K562 (cell line): ENCODE results near the gene FOSL1. TPM values are rescaled to one million over a fixed set of nuclear protein-coding genes. Genes with fewer than 3 reads are reported as not detected.

ENCODE experiments used
- ATAC-seq: fragments of 200-7000 bp; cut with Tn5 transposase; 3 replicates; pipeline ENCODE4 v1.9.1; 2020; ENCODE audit warnings: moderate library complexity
- BruUV-seq: library from RNA; stranded (reverse); fragments of 400-500 nt; replicated peaks from 2 replicates; lab custom pipeline; 2021; lab: Mats Ljungman, UMichigan
- CTCF ChIA-PET: fragments of 300-600 bp; formaldehyde crosslinking; extraction: SDS; loops from one replicate; lab custom pipeline; 2021; ENCODE audit warnings: low intra/inter-chr PET ratio; lab: Yijun Ruan, JAX
- POLR2A ChIA-PET: fragments of 300-600, 350-650 bp; sonication (Branson Sonifier 250); formaldehyde crosslinking; extraction: SDS; loops from one replicate; lab custom pipeline; 2021; ENCODE audit warnings: antibody characterized with exemption, inconsistent platforms; lab: Yijun Ruan, JAX
- DNase-seq, 4 experiments: peaks; one replicate each; pipeline versions ENCODE4 v3.0.0 to v3.0.0-alpha.2; 2011 to 2018; ENCODE audit warnings: low spot score in 3 of 4, mixed read lengths in 3 of 4; ENCODE audit errors: extremely low read depth in 1 of 4
- FAIRE-seq: peaks from 2 replicates; lab custom pipeline; 2011; peaks lifted over from hg19 to GRCh38; lab: Jason Lieb, UNC
- H2AFZ ChIP-seq: 2 replicates; pipeline ENCODE4 v1.6.0; 2011; ENCODE audit warnings: low read depth, low read length, control low read depth, inconsistent platforms
- H3K27ac ChIP-seq: fragments of 200-600 bp; 3 replicates; pipeline ENCODE4 v1.8.0; 2011; ENCODE audit warnings: low read depth, mild to moderate bottlenecking, control low read depth, inconsistent platforms, low read length, moderate library complexity, mixed read lengths; ENCODE audit errors: extremely low read depth
- H3K27me3 ChIP-seq, 2 experiments: fragments of 300-600 bp in 1 of 2; 2 replicates in 1 of 2; 3 replicates in 1 of 2; pipeline versions ENCODE4 v1.6.0 to v1.8.0; 2011; ENCODE audit warnings: inconsistent platforms in 2 of 2, low read length in 2 of 2, mild to moderate bottlenecking in 1 of 2, mixed read lengths in 1 of 2, moderate library complexity in 1 of 2; ENCODE audit not compliant: control insufficient read depth in 2 of 2, insufficient read depth in 2 of 2
- H3K36me3 ChIP-seq: fragments of 300-600 bp; 3 replicates; pipeline ENCODE4 v1.8.0; 2011; ENCODE audit warnings: mild to moderate bottlenecking, low read length, inconsistent platforms; ENCODE audit not compliant: control insufficient read depth, insufficient read depth
- H3K4me1 ChIP-seq, 2 experiments: fragments of 200-600 bp in 1 of 2; replicated peaks in 1 of 2; 2 replicates in 1 of 2; 3 replicates in 1 of 2; pipeline versions ENCODE4 v1.5.1 to v1.8.0; 2011; ENCODE audit warnings: inconsistent platforms in 2 of 2, low read length in 2 of 2, mild to moderate bottlenecking in 1 of 2, mixed read lengths in 1 of 2, moderate library complexity in 1 of 2; ENCODE audit not compliant: control insufficient read depth in 2 of 2, insufficient read depth in 2 of 2
- H3K4me2 ChIP-seq: 2 replicates; pipeline ENCODE4 v1.6.1; 2011; ENCODE audit warnings: low read length, control low read depth, inconsistent platforms, mixed read lengths; ENCODE audit not compliant: insufficient read depth
- H3K4me3 ChIP-seq: fragments of 200-600 bp; sonication (generic), shearing (Covaris generic); 2 replicates; pipeline ENCODE4 v1.5.1; 2016; ENCODE audit warnings: control low read depth, inconsistent platforms
- H3K79me2 ChIP-seq: fragments of 200-600 bp; 3 replicates; pipeline ENCODE4 v1.8.0; 2011; ENCODE audit warnings: low read length, inconsistent platforms; ENCODE audit not compliant: control insufficient read depth, insufficient read depth
- H3K9ac ChIP-seq, 2 experiments: 2 replicates each; pipeline versions ENCODE4 v1.6.0 to v1.6.1; 2011; ENCODE audit warnings: low read depth in 2 of 2, low read length in 2 of 2, control low read depth in 1 of 2, inconsistent platforms in 1 of 2, mild to moderate bottlenecking in 1 of 2, mixed read lengths in 1 of 2; ENCODE audit not compliant: insufficient read depth in 1 of 2
- H3K9me1 ChIP-seq: one replicate; pipeline ENCODE4 v1.6.0; 2011; ENCODE audit warnings: inconsistent platforms, mild to moderate bottlenecking, low read length, moderate library complexity; ENCODE audit not compliant: control insufficient read depth, insufficient read depth
- H3K9me3 ChIP-seq: replicated peaks from 2 replicates; pipeline ENCODE4 v1.5.1; 2011; ENCODE audit warnings: low read depth, low read length, inconsistent platforms; ENCODE audit not compliant: control insufficient read depth, insufficient read depth
- H4K20me1 ChIP-seq: replicated peaks from 2 replicates; pipeline ENCODE4 v1.6.1; 2011; ENCODE audit warnings: low read length, inconsistent platforms, mixed read lengths; ENCODE audit not compliant: control insufficient read depth, insufficient read depth
- CEBPB ChIP-seq: fragments of 450-650 bp; IDR thresholded peaks from 2 replicates; pipeline ENCODE4 v1.6.1; 2016; ENCODE audit warnings: missing genetic modification characterization, missing compliant biosample characterization
- CTBP1 ChIP-seq: fragments of 450-650 bp; IDR thresholded peaks from 2 replicates; pipeline ENCODE4 v1.6.1; 2016; ENCODE audit warnings: borderline replicate concordance
- ETS2 ChIP-seq: IDR thresholded peaks from 2 replicates; pipeline ENCODE4 v1.6.1; 2016; ENCODE audit warnings: borderline replicate concordance, missing genetic modification characterization, mild to moderate bottlenecking, moderate library complexity, missing compliant biosample characterization; ENCODE audit not compliant: poor library complexity, severe bottlenecking
- HBP1 ChIP-seq: fragments of 450-650 bp; formaldehyde crosslinking; IDR thresholded peaks from 2 replicates; pipeline ENCODE4 v1.4.0; 2022; ENCODE audit warnings: missing genetic modification characterization
- KDM4B ChIP-seq, 2 experiments: fragments of 450-650 bp in 1 of 2; sonication (generic) in 1 of 2; IDR thresholded peaks; 2 replicates each; pipeline ENCODE4 v1.6.1; 2016 to 2017; ENCODE audit warnings: borderline replicate concordance in 2 of 2, antibody characterized with exemption in 1 of 2, low read depth in 1 of 2, mild to moderate bottlenecking in 1 of 2
- MAFF ChIP-seq: IDR thresholded peaks from 2 replicates; pipeline ENCODE4 v1.6.1; 2012; ENCODE audit warnings: low read length, improper control_type of control experiment
- MTA2 ChIP-seq: fragments of 450-650 bp; IDR thresholded peaks from 2 replicates; pipeline ENCODE4 v1.6.1; 2016; ENCODE audit warnings: low read depth
- POU5F1 ChIP-seq: fragments of 150-350 bp; IDR thresholded peaks from 2 replicates; pipeline ENCODE4 v1.6.1; 2014; ENCODE audit warnings: borderline replicate concordance, low read length, low read depth, mild to moderate bottlenecking; ENCODE audit not compliant: partially characterized antibody
- RFX1 ChIP-seq: fragments of 450-650 bp; IDR thresholded peaks from 2 replicates; pipeline ENCODE4 v1.6.1; 2016; ENCODE audit warnings: mild to moderate bottlenecking, moderate library complexity
- TAL1 ChIP-seq: fragments of 450-650 bp; IDR thresholded peaks from 2 replicates; pipeline ENCODE4 v1.6.1; 2016; ENCODE audit warnings: mild to moderate bottlenecking
- TBP ChIP-seq: optimal IDR thresholded peaks from 2 replicates; pipeline ENCODE3; 2011; ENCODE audit warnings: low read depth, low read length, improper control_type of control experiment
- TCFL5 ChIP-seq: fragments of 250-450 bp; sonication (Bioruptor Pico); conservative IDR thresholded peaks from 2 replicates; pipeline ENCODE4 v1.6.1; 2021; ENCODE audit warnings: mild to moderate bottlenecking, moderate library complexity, matching md5 sums
- TRIM28 ChIP-seq: fragments of 450-650 bp; IDR thresholded peaks from 2 replicates; pipeline ENCODE4 v1.6.1; 2017
- U2AF1 ChIP-seq: fragments of 200-400 bp; formaldehyde crosslinking; optimal IDR thresholded peaks from 2 replicates; pipeline ENCODE3; 2017; ENCODE audit warnings: mild to moderate bottlenecking, low read depth, low read length, moderate library complexity
- ZC3H11A ChIP-seq: IDR thresholded peaks from 2 replicates; pipeline ENCODE4 v1.6.1; 2012; ENCODE audit warnings: low read depth, low read length, improper control_type of control experiment
- ZNF668 ChIP-seq: fragments of 250-450 bp; sonication (Bioruptor Pico); IDR thresholded peaks from 2 replicates; pipeline ENCODE4 v1.8.0; 2022; ENCODE audit warnings: mild to moderate bottlenecking, inconsistent platforms
- ZNF79 ChIP-seq: fragments of 250-450 bp; sonication (Bioruptor Pico); IDR thresholded peaks from 2 replicates; pipeline ENCODE4 v1.4.0; 2020; ENCODE audit warnings: low read depth, mild to moderate bottlenecking, moderate library complexity
- WGBS: fragments of 100-300 bp; shearing (Covaris generic); methylation state at CpG from one replicate; pipeline ENCODE4 v1.1.6; 2016; ENCODE audit warnings: low coverage, mixed read lengths; ENCODE audit not compliant: insufficient coverage; ENCODE audit errors: missing lambda C conversion rate; 5-methylcytosine and 5-hydroxymethylcytosine counted together
- in situ Hi-C: fragments of 300-500 bp; cut with MboI; formaldehyde crosslinking; loops from 4 replicates; pipeline ENCODE4 v1.15.0; 2018; ENCODE audit warnings: inconsistent platforms, mixed read lengths
- intact Hi-C: fragments of 100-400 bp; cut with micrococcal nuclease; formaldehyde crosslinking; loops from 2 replicates; pipeline ENCODE4 v1.14.2; 2022
- polyA plus RNA-seq, 8 experiments: library from polyadenylated mRNA; depleted of rRNA in 4 of 8; stranded (reverse) in 5 of 8; unstranded in 3 of 8; fragments of >200 nt; fragmentation: Nextera tagmentation in 2 of 8; fragmentation: Illumina TruSeq in 1 of 8; extraction: Ambion mirVana in 2 of 8; extraction: Trizol in 1 of 8; gene quantifications; 2 replicates each; pipeline versions ENCODE4 v1.2.1 to v1.2.3, GENCODE V29; 2011 to 2014; ENCODE audit warnings: inconsistent platforms in 1 of 8, missing spikeins in 1 of 8
- total RNA-seq, 7 experiments: library from RNA; depleted of rRNA in 6 of 7; stranded (reverse); fragments of >200 nt in 6 of 7; fragmentation: Illumina TruSeq in 2 of 7; extraction: Trizol in 2 of 7; gene quantifications; 2 replicates each; pipeline versions ENCODE4 v1.2.1 to v1.2.3, GENCODE V29; 2011 to 2021; ENCODE audit warnings: low replicate concordance in 1 of 7
- TF ChIP-seq, protein P1 (sequence below): sonication (generic); formaldehyde crosslinking; IDR thresholded peaks from 2 replicates; pipeline ENCODE4 v1.8.0; 2022; ENCODE audit warnings: missing genetic modification reagents, mild to moderate bottlenecking, borderline replicate concordance

FOSL1 gene
- total and polyA plus RNA-seq, 9 of the 15 experiments (the other 6 are each of a cell fraction or from before 2014, with no cell fraction given): 3.5 to 39.6 (median 10.0) TPM

GRCh38 chr11:65934014-65934413 lies 33.8 kb upstream of the FOSL1 start:
- POLR2A ChIA-PET: interaction anchor here (1.2 kb wide), 1 partner anchor 40 kb away, joined by 5 read pairs; no protein-coding TSS in a partner anchor
- no peaks in the 10 kb centered on the region for H3K27me3 ChIP-seq
- in situ Hi-C loops (no loop called here), intact Hi-C loops (no loop called here)
- H3K9me1 ChIP-seq: no peaks in the 10 kb centered on the region
- CTCF ChIA-PET: interaction anchor here (0.6 kb wide), 1 partner anchor 1698 kb away, joined by 3 read pairs; no protein-coding TSS in a partner anchor
- 15% methylated on average over 3 of the region's 4 CpGs for WGBS
- H3K4me1 ChIP-seq: peaks cover 15 to 34% of the 10 kb centered on the region in 2 experiments; a peak in 4 of 5 replicates
- no peaks in the 10 kb centered on the region for H4K20me1 ChIP-seq
- no peak overlapping the region for H2AFZ ChIP-seq
- H3K27ac ChIP-seq: no peak overlapping the region
- DNase-seq (peak; percentile 41 to 70 (median 56)), FAIRE-seq (no peak), ATAC-seq (peak; percentile 47; the same call in 2 of the 3 replicates)
- H3K36me3 ChIP-seq: no peaks in the 10 kb centered on the region
- H3K4me3 ChIP-seq: no peak overlapping the region
- no peak overlapping the region for H3K4me2 ChIP-seq
- no peak overlapping the region for H3K9ac ChIP-seq
- H3K79me2 ChIP-seq: no peaks in the 10 kb centered on the region
- BruUV-seq: no TSS peak
- H3K9me3 ChIP-seq: no peaks in the 10 kb centered on the region
- TF ChIP-seq, protein P1, sequence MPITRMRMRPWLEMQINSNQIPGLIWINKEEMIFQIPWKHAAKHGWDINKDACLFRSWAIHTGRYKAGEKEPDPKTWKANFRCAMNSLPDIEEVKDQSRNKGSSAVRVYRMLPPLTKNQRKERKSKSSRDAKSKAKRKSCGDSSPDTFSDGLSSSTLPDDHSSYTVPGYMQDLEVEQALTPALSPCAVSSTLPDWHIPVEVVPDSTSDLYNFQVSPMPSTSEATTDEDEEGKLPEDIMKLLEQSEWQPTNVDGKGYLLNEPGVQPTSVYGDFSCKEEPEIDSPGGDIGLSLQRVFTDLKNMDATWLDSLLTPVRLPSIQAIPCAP (CRISPR knock-in tag): no peak
- TF ChIP-seq MAFF (no peak), CEBPB (tag) (no peak), MTA2 (peak; percentile 65), U2AF1 (no peak), ZNF79 (CRISPR knock-in tag) (no peak), TAL1 (peak; percentile 80), POU5F1 (no peak), RFX1 (no peak), CTBP1 (no peak), HBP1 (CRISPR knock-in tag) (no peak), ZC3H11A (no peak), ETS2 (tag) (no peak), TBP (no peak), ZNF668 (no peak), TCFL5 (CRISPR knock-in tag) (no peak), TRIM28 (no peak), KDM4B (IDR thresholded peaks at IDR 0.05; ENCODE audit: borderline replicate concordance in 2 of 2, low read depth in 1 of 2) (no peak)
